ENCODE results near the gene CENPM.

Gene CENPM

DNA sequence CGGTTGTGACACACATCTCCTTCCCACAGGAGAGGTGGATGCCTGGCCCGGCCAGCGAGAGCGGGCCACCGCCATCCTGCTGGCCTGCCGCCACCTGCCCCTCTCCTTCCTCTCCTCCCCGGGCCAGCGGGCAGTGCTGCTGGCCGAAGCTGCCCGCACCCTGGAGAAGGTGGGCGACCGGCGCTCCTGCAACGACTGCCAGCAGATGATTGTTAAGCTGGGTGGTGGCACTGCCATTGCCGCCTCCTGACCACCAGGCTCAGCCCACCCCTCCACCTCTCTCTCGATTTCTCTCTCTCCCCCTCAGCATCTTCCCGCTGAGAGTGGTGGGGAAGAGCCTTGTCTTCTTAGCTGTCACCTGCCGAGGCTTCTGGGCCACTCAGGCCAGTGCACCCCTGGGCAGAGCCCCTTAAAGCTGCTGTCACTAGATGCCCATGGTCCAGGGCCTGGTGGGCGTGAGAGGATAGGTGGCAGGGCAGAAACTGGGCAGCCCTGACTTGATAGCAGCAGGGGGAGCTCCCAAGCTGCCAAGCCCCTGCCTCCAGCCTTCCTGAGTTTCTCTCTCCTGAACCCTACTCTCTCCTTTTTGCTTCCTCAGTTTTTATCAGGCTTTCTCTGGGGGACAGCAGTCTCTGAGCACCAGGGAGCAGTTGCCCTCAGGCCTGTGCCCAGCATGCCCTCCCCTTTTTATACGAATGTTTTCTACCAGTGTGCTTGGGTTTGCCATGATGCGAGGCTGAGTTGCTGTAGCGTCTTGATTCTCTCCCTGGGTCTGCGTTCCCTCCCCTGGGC, 41.3 kb downstream of the CENPM start:
- TF ChIP-seq SUZ12 (IDR thresholded peaks at IDR 0.05; ENCODE audit: extremely low read depth, insufficient read depth, insufficient read length) (no peak), YY1 (IDR thresholded peaks at IDR 0.05; ENCODE audit: insufficient read depth, insufficient read length) (no peak), ZNF274 (IDR thresholded peaks at IDR 0.05; ENCODE audit: low read depth, low read length) (no peak)

DNA sequence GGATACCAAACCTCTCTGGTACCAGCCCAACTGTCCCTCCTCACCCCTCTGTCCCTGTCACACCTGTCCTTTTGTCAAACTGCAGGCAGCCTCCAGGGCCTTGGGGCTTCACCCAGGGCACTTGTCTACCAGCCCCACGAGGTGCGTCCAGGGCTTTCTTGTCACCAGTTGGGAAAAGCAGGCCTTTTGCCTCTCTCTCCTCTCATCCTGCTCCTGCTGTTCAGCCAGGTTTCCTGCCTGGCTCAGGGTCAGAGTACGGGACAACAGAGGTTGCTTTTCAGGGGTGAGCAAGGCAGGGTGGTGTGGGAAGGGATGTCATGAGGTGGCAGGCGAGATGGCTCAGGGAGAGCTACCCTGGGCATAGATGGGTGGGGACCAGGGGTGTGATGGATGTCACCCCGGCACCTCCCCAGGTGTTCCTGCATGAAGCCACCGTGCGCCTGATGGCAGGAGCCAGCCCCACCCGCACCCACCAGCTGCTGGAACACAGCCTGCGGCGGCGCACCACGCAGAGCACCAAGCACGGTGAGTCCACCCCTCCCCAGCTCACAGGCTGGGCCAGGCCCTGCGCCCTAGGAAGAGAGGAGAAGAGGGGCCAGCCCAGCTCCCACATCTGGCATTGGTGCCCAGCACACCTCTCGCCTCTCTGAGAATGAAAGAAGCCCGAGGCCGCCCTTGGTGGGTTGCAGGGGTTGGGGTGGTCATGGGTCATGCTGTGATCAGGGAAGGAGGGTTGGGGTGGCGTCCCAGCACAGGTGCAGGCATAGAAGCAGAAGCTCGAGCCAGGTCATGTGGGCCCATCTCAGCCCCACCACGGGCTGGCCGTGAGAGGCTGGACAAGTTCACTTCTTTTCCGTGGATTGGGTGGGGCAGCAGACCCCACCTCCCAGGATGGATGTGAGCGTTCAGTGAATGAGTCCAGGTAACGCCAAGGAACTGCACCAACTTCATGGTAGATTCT, 42.2 kb downstream of the CENPM start:
- peaks cover 67% of the 10 kb centered on the region for H3K36me3 ChIP-seq (ENCODE audit: insufficient read depth, insufficient read length, low read length)
- H3K27me3 ChIP-seq (ENCODE audit: insufficient read depth, insufficient read length) = no peaks in the 10 kb centered on the region
- DNase-seq (ENCODE audit: low read depth, low spot score) = no peak
- no peak overlapping the region for H3K9ac ChIP-seq (ENCODE audit: insufficient read length, low read depth)
- TF ChIP-seq YY1 (IDR thresholded peaks at IDR 0.05; ENCODE audit: insufficient read depth, insufficient read length) = no peak
- TF ChIP-seq SUZ12 (IDR thresholded peaks at IDR 0.05; ENCODE audit: extremely low read depth, insufficient read depth, insufficient read length) = no peak
- no peak for TF ChIP-seq ZNF274 (IDR thresholded peaks at IDR 0.05; ENCODE audit: low read depth, low read length)
- H3K9me3 ChIP-seq (ENCODE audit: insufficient read depth, low read length) = no peaks in the 10 kb centered on the region
- peaks cover 17% of the 10 kb centered on the region for H3K4me1 ChIP-seq (ENCODE audit: insufficient read depth, insufficient read length)
- H3K4me3 ChIP-seq (ENCODE audit: insufficient read length, low read depth) = no peak overlapping the region

More for the DNA sequence above, 41.3 kb downstream of the CENPM start:
- Histone ChIP-seq H3K9ac (ENCODE audit: insufficient read length, low read depth) (no peak overlapping the region), H3K36me3 (ENCODE audit: insufficient read depth, insufficient read length, low read length) (peaks cover 58% of the 10 kb centered on the region), H3K4me3 (ENCODE audit: insufficient read length, low read depth) (no peak overlapping the region), H3K9me3 (ENCODE audit: insufficient read depth, low read length) (no peaks in the 10 kb centered on the region), H3K27me3 (ENCODE audit: insufficient read depth, insufficient read length) (peaks cover 5% of the 10 kb centered on the region), H3K4me1 (ENCODE audit: insufficient read depth, insufficient read length) (peaks cover 19% of the 10 kb centered on the region)
- no peak for DNase-seq (ENCODE audit: low read depth, low spot score)

DNA sequence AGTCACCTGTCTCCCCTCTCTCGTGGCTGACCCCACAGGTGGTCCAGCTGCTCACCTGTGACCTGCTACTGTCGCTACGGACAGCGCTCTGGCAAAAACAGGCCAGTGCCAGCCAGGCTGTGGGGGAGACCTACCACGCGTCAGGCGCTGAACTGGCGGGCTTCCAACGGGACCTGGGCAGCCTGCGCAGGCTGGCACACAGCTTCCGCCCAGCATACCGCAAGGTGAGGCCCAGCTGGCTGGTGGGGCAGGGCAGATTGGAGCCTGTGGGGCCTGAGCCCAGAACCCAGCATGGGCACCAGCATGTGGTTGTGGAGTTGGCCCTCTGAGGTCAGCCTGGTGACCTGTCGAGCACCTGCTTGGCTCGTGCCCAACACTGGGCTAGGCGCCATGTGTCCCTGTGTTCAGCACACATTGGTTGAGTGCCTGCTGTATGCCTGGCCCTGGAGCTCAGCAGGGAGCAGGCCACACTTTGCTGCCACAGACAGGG, 44.0 kb downstream of the CENPM start:
- no peaks in the 10 kb centered on the region for H3K27me3 ChIP-seq (ENCODE audit: insufficient read depth, insufficient read length)
- TF ChIP-seq SUZ12 (IDR thresholded peaks at IDR 0.05; ENCODE audit: extremely low read depth, insufficient read depth, insufficient read length) (no peak), ZNF274 (IDR thresholded peaks at IDR 0.05; ENCODE audit: low read depth, low read length) (no peak), YY1 (IDR thresholded peaks at IDR 0.05; ENCODE audit: insufficient read depth, insufficient read length) (no peak)
- H3K9ac ChIP-seq (ENCODE audit: insufficient read length, low read depth) = no peak overlapping the region
- no peak for DNase-seq (ENCODE audit: low read depth, low spot score)
- H3K9me3 ChIP-seq (ENCODE audit: insufficient read depth, low read length) = no peaks in the 10 kb centered on the region
- H3K36me3 ChIP-seq (ENCODE audit: insufficient read depth, insufficient read length, low read length) = peaks cover 81% of the 10 kb centered on the region
- H3K4me3 ChIP-seq (ENCODE audit: insufficient read length, low read depth) = no peak overlapping the region
- peaks cover 6% of the 10 kb centered on the region for H3K4me1 ChIP-seq (ENCODE audit: insufficient read depth, insufficient read length)

DNA sequence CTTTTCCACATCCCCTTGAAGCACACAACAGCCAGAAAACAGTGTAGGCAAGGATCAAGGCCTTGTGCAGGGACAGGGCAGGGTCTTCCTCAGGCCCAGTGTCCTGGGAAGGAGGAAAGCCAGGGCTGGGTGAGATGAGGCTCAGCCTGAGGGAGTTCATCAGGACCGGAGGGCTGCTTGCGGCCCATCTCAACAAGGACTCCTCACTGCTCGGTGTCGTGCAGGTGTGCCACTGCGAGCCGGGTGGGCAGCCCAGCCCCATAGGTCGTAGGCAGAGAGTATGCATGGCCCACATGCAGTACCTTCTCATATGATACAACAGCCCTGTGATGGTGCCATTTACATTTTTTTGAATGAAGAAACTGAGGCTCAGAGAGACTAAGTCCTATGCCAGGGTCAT, 44.9 kb downstream of the CENPM start:
- Histone ChIP-seq H3K27me3 (ENCODE audit: insufficient read depth, insufficient read length) (no peaks in the 10 kb centered on the region), H3K36me3 (ENCODE audit: insufficient read depth, insufficient read length, low read length) (peaks cover 85% of the 10 kb centered on the region), H3K4me3 (ENCODE audit: insufficient read length, low read depth) (no peak overlapping the region), H3K9ac (ENCODE audit: insufficient read length, low read depth) (no peak overlapping the region), H3K4me1 (ENCODE audit: insufficient read depth, insufficient read length) (no peaks in the 10 kb centered on the region), H3K9me3 (ENCODE audit: insufficient read depth, low read length) (no peaks in the 10 kb centered on the region)
- no peak for TF ChIP-seq SUZ12 (IDR thresholded peaks at IDR 0.05; ENCODE audit: extremely low read depth, insufficient read depth, insufficient read length)
- no peak for TF ChIP-seq YY1 (IDR thresholded peaks at IDR 0.05; ENCODE audit: insufficient read depth, insufficient read length)
- no peak for TF ChIP-seq ZNF274 (IDR thresholded peaks at IDR 0.05; ENCODE audit: low read depth, low read length)
- no peak for DNase-seq (ENCODE audit: low read depth, low spot score)

DNA sequence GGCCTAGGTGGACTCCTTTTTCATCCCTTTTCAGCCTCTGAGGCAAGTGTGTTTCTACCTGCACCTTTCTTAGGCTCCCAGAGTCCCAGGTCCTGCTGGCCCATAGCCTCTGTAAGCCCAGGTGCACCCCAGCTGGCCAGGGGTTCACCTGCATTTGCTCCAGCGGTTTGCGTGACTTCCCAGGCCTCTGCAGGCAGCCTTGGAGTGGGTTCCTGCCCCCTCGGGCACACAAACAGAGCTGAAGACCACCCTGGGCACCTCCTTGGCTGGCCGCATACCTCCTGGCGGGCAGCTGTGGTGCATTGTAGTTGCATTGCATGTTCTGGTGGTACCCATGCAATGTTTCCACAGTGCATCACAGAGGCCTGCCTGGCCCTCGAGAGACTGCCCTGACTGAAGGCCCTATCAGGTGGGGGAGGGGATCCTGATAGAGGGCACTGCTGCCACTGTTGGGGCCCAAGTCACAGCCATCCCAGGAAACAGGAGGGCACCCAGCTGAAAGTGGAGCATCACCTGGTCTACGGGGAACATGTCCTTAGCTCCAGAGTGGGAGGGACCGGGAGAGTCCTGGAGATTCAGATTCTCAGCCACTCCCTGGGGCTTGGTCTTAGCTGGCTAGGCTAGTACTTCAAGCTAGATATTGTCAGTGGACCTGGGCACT, 46.2 kb downstream of the CENPM start:
- H3K4me1 ChIP-seq (ENCODE audit: insufficient read depth, insufficient read length) = no peaks in the 10 kb centered on the region
- H3K9ac ChIP-seq (ENCODE audit: insufficient read length, low read depth) = no peak overlapping the region
- no peak for DNase-seq (ENCODE audit: low read depth, low spot score)
- TF ChIP-seq YY1 (IDR thresholded peaks at IDR 0.05; ENCODE audit: insufficient read depth, insufficient read length) (no peak), ZNF274 (IDR thresholded peaks at IDR 0.05; ENCODE audit: low read depth, low read length) (no peak), SUZ12 (IDR thresholded peaks at IDR 0.05; ENCODE audit: extremely low read depth, insufficient read depth, insufficient read length) (no peak)
- H3K4me3 ChIP-seq (ENCODE audit: insufficient read length, low read depth) = no peak overlapping the region
- H3K27me3 ChIP-seq (ENCODE audit: insufficient read depth, insufficient read length) = no peaks in the 10 kb centered on the region
- H3K9me3 ChIP-seq (ENCODE audit: insufficient read depth, low read length) = no peaks in the 10 kb centered on the region
- H3K36me3 ChIP-seq (ENCODE audit: insufficient read depth, insufficient read length, low read length) = peaks cover 87% of the 10 kb centered on the region

DNA sequence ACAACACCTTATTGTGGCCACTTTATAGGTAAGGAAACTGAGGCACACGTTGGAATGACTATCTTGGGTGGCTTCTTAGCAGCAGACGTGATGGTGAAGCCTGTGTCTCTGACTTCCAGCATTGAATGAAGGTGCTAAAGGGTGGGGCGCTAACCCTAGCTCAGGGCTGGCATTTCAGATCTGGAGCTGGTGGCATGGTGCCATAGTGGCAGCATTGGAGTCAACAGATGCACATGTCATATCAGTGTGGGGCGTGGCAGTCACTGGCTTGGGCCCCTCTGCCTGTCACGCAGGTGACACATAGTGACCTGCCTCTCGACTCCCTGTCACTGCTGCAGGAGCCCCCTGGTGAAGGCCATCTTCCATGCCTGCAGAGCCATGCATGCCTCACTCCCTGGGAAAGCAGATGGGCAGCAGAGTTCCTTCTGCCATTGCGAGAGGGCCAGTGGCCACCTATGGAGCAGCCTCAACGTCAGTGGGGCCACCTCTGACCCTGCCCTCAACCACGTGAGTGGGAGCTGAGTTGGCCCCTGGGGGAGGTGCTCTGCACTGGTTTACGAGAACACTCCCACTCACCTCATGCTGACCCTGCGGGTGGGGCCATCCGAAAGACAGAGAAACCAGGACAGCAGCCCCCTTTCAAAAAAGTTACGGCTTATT, 46.8 kb downstream of the CENPM start:
- Histone ChIP-seq H3K4me3 (ENCODE audit: insufficient read length, low read depth) (no peak overlapping the region), H3K36me3 (ENCODE audit: insufficient read depth, insufficient read length, low read length) (peaks cover 81% of the 10 kb centered on the region), H3K27me3 (ENCODE audit: insufficient read depth, insufficient read length) (no peaks in the 10 kb centered on the region), H3K9me3 (ENCODE audit: insufficient read depth, low read length) (no peaks in the 10 kb centered on the region), H3K9ac (ENCODE audit: insufficient read length, low read depth) (no peak overlapping the region), H3K4me1 (ENCODE audit: insufficient read depth, insufficient read length) (no peaks in the 10 kb centered on the region)
- DNase-seq (ENCODE audit: low read depth, low spot score) = no peak
- TF ChIP-seq SUZ12 (IDR thresholded peaks at IDR 0.05; ENCODE audit: extremely low read depth, insufficient read depth, insufficient read length) = no peak
- no peak for TF ChIP-seq ZNF274 (IDR thresholded peaks at IDR 0.05; ENCODE audit: low read depth, low read length)
- TF ChIP-seq YY1 (IDR thresholded peaks at IDR 0.05; ENCODE audit: insufficient read depth, insufficient read length) = no peak
